NCI-H748 (cell line): ENCODE measurements around the gene SLC45A2.
"Not testable (repeated sequence)": the region's sequence is repeated elsewhere in the genome, so short reads cannot be mapped to it uniquely, and the experiment has no call there.

Source experiments
- DNase-seq: peaks from one replicate; lab custom pipeline; 2025; ENCODE audit not compliant: unreplicated experiment; lab: John Stamatoyannopoulos, UW

The SLC45A2 gene

DNA sequence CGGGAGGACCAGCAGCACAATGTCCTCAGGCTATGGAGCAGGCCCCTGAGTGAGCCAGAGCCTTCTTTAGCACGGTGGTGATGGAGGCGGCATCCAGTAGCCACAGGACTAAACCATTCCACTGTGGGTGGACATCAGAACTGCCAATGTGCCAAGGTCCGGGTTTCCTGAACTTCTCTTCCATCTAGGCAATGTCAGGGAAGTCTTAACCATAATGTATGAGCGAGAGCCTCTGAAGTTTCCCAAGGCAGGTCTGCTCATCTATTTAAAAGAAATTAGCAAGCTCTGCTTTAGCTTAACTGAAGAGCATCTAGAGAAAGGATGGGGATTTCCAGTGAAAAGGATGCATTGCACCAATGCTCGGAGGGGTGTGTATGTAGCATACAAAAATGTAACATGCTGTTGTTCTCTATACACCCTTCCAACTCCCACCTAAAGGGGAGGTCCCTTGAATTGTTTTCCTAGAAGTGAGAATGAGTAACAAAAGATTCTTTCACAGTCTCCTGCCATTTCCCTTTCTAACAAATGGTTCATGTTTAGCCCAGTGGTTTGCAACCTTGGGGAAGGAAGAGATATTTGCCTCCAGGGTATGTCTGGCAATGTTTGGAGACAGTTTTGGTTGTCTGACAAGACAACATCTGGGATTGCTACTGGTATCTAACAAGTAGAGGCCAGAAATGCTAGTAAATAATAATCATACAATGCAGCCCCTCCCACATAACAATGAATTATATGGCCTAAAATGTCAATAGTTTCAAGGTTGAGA lies 54.4 kb downstream of the SLC45A2 start:
- no peak for DNase-seq

DNA sequence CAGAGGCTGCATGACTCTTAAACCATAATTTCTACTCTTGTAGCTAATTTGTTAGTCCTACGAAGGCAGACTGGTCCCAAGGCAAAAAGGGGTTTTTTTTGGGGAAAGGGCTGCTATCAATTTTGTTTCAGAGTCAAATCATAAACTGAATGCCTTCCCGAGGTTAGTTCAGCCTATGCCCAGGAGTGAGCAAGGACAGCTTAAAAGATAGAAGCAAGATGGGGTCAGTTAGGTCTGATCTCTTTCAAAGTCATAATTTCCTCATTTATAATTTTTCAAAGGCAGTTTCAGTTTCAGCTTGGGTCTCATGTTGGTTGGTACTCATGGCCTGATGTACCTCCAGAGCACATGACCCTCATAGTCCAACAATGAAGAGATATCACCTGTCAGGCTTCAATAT lies 56.2 kb downstream of the SLC45A2 start:
- no peak for DNase-seq

DNA sequence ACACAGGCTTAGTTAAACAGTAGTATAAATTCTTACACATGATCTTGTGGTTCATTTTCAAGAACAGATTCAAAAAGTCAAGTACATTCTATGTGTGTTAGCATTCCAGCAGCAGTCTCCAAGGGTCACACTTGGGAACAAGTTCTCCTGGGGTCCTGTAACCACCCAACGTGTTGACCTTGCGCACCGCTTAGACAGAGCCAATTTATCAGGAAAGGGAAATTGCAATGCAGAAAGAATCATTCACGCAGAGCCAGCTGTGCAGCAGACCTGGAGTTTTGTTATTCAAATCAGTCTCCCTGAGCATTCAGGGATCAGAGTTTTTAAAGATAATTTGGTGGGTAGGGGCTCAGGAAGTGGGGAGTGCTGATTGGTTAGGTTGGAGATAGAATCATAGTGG lies 56.8 kb downstream of the SLC45A2 start:
- peak; percentile 52 for DNase-seq

DNA sequence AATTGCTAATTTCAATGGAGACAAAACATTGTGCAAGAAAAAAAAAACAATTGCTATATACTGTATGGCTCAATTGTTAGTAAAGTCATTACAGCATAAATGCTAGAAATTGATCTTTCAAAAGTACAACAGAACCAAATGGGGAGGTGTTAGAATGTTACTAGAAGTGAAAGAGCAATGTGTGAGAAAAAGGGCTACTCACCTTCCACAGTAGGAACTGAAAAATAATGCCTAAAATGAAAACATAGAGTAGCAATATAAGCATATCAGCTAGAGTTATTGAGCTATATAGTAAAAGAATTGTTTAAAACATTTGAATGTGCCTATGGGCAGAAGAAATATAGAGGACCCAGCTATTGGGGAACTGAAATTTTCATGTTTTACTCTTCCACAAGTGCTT lies 59.2 kb downstream of the SLC45A2 start:
- no peak for DNase-seq

DNA sequence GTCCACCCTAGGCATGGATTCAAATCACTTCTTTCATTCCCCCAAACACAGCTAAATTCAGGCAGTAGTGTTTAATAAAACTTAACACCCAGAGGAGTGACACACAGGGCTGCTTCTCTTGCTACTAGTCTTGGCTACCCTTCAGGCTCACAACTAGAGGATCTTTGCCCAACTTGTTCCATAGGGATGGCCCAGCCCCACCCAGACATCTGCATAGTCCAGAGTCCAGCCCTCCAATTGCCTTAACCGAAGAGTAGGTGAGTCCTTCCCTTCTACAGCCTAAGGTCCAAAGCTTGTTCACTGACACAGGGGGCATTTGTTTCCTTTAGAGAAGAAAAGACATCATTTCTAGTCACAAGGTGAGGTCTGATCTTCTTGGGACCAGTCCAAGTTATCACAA lies 63.5 kb downstream of the SLC45A2 start:
- DNase-seq, result no peak

DNA sequence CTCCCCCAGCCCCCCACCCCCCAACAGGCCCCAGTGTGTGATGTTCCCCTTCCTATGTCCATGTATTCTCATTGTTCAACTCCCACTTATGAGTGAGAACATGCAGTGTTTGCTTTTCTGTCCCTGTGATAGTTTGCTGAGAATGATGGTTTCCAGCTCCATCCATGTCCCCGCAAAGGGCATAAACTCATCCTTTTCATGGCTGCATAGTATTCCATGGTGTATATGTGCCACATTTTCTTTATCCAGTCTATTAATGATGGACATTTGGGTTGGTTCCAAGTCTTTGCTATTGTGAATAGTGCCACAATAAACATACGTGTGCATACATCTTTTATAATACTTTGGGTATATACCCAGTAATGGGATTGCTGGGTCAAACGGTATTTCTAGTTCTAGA lies 69.6 kb downstream of the SLC45A2 start:
- DNase-seq, result not testable (repeated sequence)

DNA sequence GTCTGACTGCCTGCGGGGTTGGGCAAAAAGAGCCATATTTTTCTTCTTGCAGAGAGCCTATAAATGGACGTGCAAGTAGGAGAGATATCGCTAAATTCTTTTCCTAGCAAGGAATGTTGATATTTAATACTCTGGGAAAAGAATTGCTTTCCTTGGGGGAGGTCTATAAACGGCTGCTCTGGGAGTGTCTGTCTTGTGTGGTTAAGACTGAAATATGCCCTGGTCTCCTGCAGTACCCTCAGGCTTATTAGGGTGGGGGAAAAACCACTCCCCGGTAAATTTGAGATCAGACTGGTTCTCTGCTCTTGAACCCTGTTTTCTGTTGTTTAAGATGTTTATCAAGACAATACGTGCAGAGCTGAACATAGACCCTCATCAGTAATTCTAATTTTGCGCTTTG lies 78.2 kb downstream of the SLC45A2 start:
- DNase-seq, result peak; percentile 24

DNA sequence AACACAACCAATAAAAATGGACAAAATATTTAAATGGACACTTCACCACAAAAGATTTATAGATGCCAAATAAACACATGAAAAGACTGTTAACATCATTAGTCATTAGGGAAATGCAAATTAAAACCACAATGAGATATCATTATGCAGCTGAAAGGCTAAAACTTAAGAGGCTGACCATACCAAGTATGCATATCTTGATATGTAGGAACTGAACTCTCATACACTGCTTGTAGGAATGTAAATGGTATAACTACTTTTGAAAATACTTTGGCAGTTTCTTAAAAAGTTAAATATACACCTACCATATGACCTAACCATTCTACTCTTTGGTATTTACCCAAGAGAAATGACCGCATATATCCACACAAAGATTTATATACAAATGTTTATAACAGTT lies 79.1 kb downstream of the SLC45A2 start:
- DNase-seq, result no peak

DNA sequence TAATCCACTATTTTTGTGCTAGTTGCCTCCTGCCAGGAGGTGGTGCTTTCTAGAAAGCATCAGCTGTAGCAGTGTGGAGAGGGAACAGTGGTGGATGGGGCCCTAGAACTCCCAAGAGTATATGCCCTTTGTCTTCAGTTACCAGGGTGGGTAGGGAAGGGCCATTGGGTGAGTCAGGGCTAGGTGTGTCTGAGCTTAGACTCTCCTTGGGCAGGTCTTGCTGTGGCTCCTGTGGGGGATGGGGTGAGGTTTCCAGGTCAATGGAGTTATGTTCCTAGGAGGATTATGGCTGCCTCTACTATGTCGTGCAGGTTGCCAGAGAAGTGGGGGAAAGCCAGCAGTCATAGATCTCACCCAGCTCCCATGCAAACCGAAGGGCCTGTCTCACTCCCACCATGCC lies 81.4 kb downstream of the SLC45A2 start:
- no peak for DNase-seq

DNA sequence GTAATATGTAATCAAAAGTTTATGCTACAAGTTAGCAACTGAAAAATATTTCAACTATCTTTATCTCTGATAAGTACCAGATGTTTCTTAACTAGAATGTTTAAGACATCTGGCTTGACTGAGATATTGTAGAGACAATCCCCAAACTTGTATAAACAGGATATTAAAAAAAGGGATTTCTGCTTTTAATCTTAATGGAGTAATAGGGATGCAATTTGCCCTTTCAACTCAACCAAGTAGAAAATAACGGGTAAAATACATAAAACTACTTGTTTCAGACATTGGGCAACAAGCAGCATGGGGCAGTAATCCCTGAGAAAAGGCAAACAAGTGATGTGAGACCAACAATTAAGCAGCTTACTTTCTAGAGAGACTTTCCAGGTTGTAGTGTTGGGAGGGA lies 83.3 kb downstream of the SLC45A2 start:
- DNase-seq, result no peak
